GM21528 (cell line): ENCODE results near the gene CENPH.
"Not testable (repeated sequence)": the region's sequence is repeated elsewhere in the genome, so short reads cannot be mapped to it uniquely, and the experiment has no call there.

ENCODE experiments used
- ATAC-seq: cut with Tn5 transposase; IDR thresholded peaks from one replicate; pipeline ENCODE4 v1.9.1; 2021; ENCODE audit warnings: mild to moderate bottlenecking, moderate library complexity; ENCODE audit not compliant: unreplicated experiment, low FRiP score

CENPH gene, protein sequence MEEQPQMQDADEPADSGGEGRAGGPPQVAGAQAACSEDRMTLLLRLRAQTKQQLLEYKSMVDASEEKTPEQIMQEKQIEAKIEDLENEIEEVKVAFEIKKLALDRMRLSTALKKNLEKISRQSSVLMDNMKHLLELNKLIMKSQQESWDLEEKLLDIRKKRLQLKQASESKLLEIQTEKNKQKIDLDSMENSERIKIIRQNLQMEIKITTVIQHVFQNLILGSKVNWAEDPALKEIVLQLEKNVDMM

DNA sequence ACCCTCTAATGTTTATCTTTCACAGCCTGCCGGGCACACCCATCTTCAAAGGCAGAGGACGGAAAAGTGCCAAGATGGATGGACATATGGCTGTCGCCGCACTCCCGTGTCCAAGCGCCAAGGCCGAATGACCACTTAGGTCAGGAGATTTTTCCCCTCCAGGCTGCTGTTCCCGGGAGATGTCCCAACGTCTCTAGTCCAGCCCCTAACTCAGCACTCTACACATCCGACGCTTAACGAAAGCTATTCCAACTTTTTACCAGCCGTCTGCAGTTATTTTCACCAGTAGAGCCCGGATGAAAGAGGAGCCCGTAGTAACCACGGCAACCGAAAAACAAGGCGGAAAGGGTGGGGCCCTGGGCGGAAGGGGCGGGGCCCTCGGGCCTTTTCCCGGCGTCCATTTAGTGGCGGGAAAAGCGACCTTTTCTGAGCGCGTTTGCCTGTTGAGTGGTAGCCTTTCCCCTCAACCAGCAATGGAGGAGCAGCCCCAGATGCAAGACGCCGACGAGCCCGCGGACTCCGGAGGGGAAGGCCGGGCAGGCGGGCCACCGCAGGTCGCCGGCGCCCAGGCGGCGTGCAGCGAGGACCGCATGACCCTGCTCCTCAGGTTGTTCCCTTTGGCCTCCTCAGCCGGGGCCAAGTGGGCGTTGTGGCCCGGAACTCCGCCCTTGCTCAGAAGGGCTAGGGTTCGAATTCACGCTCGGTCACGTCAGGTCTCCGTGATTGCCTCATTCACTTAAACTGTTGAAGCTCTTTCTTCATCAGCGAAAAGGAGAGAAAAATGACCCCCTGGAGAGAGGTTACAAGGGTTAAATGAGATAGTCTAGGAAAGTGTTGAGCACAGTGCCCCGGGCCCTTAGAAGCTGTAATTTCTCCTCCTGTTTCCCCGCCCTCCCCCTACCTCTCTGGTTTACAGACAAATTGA, at the start of gene CENPH:
Gene CENPH (plus strand): TSS at position 422 of the 925 bp plus-strand sequence. CDS start 52 bp downstream, at position 474.
- peak; percentile 93 for ATAC-seq

GRCh38 chr5:69140239-69140638, 49.1 kb upstream of the CENPH start:
- ATAC-seq, result not testable (repeated sequence)

- ATAC-seq, result no peak
Measured at GRCh38 chr5:69140827-69141226, 48.6 kb upstream of the CENPH start.

DNA sequence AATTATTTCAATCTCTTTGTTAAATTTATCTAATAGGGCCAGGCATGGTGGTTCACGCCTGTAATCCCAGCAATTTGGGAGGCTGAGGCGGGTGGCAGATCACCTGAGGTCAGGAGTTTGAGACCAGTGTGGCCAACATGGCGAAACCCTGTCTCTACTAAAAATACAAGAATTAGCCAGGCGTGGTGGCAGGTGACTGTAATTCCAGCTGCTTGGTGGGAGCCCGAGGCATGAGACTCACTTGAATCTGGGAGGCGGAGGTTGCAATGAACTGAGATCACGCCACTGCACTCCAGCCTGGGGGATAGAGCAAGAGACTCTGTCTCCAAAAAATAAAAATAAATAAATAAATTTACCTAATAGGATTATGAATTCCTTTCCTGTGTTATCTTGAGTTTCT, 40.8 kb upstream of the CENPH start:
- not testable (repeated sequence) for ATAC-seq

- ATAC-seq, result no peak
Measured at GRCh38 chr5:69148981-69149675, 40.3 kb upstream of the CENPH start.

DNA sequence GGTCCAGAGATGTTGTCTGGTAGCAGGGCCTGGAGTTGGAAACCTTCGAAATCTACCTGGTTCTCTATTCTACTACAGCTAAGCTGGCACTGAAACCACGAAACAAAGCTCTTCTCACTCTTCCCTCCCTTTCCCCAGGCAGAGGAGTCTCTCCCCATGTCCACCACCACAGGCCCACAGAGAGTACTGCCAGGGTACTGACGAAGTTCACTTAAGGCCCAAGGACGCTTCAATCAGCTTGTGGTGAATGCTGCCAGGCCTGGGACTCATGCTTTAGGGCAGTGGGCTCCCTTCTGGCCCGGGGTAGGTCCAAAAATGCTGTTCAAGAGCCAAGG, 39.7 kb upstream of the CENPH start:
- no peak for ATAC-seq

DNA sequence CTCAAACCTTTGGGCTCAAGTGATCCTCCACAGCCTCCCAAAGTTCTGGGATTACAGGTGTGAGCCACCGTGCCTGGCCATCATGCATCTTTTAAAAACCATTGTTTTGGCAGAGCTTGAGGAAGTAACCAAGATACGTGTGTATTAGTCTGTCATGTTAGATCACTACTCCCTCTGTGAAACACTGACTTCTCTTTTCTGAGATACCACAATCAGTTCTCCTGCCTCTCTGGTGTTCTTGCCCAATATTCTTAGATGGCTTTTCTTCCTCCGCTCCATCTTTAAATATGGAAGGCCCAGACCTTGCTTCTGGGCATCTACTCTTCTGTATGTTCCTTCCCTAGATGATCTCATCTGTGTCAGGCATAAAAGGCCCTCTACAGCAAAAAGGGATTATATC, 36.7 kb upstream of the CENPH start:
- ATAC-seq, result no peak

- ATAC-seq, result no peak
Measured at GRCh38 chr5:69156456-69156855, 32.9 kb upstream of the CENPH start.

- ATAC-seq, result no peak
Measured at GRCh38 chr5:69158039-69158438, 31.3 kb upstream of the CENPH start.

DNA sequence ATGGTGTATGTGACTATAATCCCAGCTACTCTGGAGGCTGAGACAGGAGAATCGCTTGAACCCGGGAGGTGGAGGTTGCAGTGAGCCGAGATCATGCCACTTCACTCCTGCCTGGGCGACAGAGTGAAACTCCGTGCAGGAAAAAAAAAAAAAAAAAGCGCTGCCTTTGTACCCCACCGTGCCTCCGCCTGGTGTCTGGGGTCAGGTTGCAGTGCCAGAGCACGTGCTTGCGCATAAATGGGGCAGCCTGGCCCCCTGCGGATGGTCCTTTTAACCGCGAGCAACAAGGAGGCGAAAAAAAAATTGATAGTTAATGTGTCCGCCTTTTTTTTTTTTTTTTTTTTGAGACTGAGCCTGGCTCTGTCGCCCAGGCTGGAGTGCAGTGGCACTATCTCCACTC, 28.7 kb upstream of the CENPH start:
- no peak for ATAC-seq

DNA sequence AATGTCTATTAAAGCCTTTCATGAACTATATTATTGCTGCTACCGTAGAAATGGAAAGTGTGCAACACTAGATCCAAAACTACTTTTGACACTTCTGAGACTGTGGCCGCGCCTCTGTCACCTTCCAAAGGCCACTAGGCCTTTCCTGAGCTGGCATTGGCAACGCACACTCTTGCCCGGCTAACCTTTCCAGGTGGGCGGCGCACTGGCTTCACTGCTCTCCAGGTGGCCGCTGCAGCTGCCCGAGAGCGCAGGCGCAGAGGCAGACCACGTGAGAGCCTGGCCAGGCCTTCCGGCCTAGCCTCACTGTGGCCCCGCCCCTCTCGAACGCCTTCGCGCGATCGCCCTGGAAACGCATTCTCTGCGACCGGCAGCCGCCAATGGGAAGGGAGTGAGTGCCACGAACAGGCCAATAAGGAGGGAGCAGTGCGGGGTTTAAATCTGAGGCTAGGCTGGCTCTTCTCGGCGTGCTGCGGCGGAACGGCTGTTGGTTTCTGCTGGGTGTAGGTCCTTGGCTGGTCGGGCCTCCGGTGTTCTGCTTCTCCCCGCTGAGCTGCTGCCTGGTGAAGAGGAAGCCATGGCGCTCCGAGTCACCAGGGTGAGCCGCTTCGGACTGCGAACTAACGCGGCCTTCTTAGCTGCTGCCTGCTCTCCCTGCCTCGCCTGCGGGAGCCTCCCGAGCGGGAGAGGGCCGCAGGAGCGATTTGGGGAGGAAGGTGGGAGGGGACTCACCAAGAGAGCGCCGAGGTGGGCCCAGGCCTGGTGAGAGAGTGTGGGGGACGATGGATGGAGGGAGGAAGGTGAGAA, 22.5 kb upstream of the CENPH start, which contains the start of gene CCNB1:
Gene CCNB1 (plus strand): TSS at position 465 of the 807 bp plus-strand sequence. CDS start 113 bp downstream, at position 578.
- ATAC-seq, result peak; percentile 99

GRCh38 chr5:69167493-69167855, 21.9 kb upstream of the CENPH start:
- no peak for ATAC-seq

- ATAC-seq, result no peak
Measured at GRCh38 chr5:69167929-69168328, 21.5 kb upstream of the CENPH start.

DNA sequence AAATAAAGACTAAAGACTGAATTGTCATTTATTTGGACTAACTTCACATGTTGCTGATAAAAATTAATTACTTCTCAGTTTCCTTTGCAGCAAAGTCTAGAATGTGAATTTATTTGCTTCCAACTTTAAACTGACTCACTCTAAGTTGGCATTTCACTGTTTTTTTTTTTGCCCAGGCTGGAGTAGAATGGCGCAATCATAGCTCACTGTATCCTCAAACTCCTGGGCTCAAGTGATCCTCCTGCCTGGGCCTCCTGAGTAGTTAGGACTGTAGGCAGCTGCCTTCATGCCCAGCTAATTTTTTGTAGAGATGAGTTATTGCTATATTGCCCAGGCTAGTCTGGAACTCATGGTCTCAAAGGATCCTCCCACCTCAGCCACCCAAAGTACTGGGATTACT, 18.9 kb upstream of the CENPH start:
- ATAC-seq, result no peak

DNA sequence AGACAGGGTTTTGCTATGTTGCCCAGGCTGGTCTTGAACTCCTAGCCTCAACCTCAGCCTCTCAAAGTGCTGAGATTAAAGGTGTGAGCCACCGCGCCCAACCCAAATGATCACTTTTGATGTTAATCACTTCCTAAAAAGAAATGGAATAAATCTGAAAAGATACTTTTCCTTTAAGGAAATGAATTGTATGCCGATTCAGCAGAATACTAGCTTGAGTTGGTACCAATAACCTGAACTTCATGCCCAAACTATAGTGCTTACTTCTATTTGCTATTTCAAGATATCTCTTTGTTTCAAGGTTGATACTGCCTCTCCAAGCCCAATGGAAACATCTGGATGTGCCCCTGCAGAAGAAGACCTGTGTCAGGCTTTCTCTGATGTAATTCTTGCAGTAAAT, 18.4 kb upstream of the CENPH start:
- ATAC-seq, result no peak

DNA sequence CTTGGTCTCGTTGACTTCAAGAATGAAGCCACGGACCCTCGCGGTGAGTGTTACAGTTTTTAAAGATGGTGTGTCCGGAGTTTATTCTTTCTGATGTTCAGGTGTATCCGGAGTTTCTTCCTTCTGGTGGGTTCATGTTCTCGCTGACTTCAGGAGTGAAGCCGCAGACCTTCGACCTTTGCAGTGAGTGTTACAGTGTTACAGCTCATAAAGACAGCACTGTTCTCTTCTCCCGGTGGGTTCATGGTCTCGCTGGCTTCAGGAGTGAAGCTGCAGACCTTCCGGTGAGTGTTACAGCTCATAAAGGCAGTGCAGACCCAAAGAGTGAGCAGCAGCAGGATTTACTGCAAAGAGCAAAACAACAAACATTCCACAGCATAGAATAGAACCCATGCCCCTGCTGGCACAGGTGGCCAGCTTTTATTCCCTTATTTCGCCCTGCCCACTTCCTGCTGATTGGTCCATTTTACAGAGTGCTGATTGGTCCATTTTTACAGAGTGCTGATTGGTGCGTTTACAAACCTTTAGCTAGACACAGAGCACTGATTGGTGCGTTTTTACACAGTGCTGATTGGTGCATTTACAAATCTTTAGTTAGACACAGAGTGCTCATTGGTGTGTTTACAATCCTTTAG, 7.6 kb upstream of the CENPH start:
- not testable (repeated sequence) for ATAC-seq

DNA sequence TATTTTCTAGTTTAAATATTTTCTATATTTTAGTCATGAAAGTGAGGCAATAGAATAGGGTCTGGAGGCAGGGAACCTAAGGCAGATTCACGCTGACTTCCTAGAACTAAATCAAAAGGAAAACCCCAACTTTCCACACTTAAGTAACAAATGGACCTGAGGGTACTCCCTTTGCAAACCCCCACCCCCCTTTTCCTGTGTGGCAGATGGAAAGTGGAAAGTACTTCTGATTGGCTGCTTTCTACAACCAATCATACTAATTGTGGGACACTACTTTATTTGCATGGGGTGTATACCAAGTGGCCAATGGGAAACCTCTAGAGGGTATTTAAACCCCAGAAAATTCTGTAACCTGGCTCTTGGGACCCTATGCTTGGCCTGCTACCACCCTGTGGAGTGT, 4.8 kb upstream of the CENPH start:
- ATAC-seq, result no peak

- no peak for ATAC-seq
Measured at GRCh38 chr5:69187342-69187741, 2.0 kb upstream of the CENPH start.

GRCh38 chr5:69188811-69189161, 597 bp upstream of the CENPH start:
- no peak for ATAC-seq

DNA sequence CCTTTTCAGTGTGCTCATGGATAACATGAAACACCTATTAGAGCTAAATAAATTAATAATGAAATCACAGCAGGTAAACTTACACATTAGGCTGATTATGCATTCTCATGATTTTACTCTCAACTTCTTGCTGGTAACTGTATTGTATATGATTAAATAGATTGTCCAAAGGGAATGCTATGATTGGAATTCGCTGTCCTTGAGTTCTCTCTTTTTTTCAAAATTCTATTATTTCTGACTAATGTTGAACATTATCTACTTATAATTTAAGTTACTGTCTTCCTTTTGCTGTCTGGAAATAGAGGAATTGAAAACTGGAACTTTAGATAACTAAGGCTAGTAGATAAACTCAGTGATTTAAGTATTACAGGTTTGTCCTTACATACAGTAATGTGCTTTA, 13.1 kb downstream of the CENPH start:
- ATAC-seq, result no peak
